Measurements from ENCODE around the gene GLT1D1.

DNA sequence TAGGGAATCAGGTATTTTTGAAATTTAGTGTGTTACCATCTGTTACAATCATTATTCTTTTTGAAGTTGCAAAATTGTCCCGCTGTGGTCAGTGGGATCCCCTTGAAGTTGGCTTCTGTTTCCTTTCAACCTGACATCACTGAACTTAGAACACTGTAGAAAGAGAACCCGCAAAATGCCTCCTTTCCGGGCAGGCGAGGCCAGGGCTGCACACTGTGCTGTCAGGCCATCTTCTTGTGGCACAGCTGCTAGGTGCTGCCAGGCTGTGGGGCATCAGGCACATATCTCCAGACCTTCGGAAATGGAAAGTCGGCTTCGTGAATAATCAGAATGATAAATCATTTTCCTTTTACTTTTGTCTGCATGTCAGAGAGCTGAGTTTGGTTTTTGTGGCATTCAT, 103.5 kb downstream of the GLT1D1 start:
- no peak for TF ChIP-seq ZNF565 (CRISPR knock-in tag; conservative IDR thresholded peaks at IDR 0.05; ENCODE audit: low read depth)
- no peak for TF ChIP-seq ZNF70 (CRISPR knock-in tag; IDR thresholded peaks at IDR 0.05)
- no peak for TF ChIP-seq ESRRG (CRISPR knock-in tag; IDR thresholded peaks at IDR 0.05)
- TF ChIP-seq RARB (CRISPR knock-in tag; IDR thresholded peaks at IDR 0.05) = no peak
- TF ChIP-seq TCF4 (CRISPR knock-in tag; IDR thresholded peaks at IDR 0.05; ENCODE audit: borderline replicate concordance) = no peak
- TF ChIP-seq SNAI2 (CRISPR knock-in tag; IDR thresholded peaks at IDR 0.05) = no peak
- no peak for TF ChIP-seq TOX (CRISPR knock-in tag; IDR thresholded peaks at IDR 0.05; ENCODE audit: borderline replicate concordance)
- no peak for TF ChIP-seq OSR1 (CRISPR knock-in tag; IDR thresholded peaks at IDR 0.05)
- no peak for TF ChIP-seq ARNTL (CRISPR knock-in tag; IDR thresholded peaks at IDR 0.05; ENCODE audit: borderline replicate concordance, low read depth)
- TF ChIP-seq ZFP30 (CRISPR knock-in tag; IDR thresholded peaks at IDR 0.05) = no peak
- no peak for TF ChIP-seq CSRNP3 (CRISPR knock-in tag; IDR thresholded peaks at IDR 0.05)
- TF ChIP-seq CSDC2 (CRISPR knock-in tag; IDR thresholded peaks at IDR 0.05) = no peak
- no peak for TF ChIP-seq BACH2 (CRISPR knock-in tag; IDR thresholded peaks at IDR 0.05; ENCODE audit: borderline replicate concordance)
